Esophagus muscularis mucosa (tissue), 4 donors: Measurements from ENCODE around the gene TP73. TPM values are rescaled to one million over a fixed set of nuclear protein-coding genes. Genes with fewer than 3 reads are reported as not detected.

ENCODE experiments used
- DNase-seq: peaks from one replicate; pipeline ENCODE4 v3.0.0-alpha.2; 2017; ENCODE audit errors: extremely low spot score
- H3K27ac ChIP-seq, 4 donors: fragments of 200-600 bp; sonication (generic); replicated peaks in 1 of 4; 1 replicate in 3 of 4; 2 replicates in 1 of 4; pipeline ENCODE4 v1.5.1; 2016 to 2019; ENCODE audit warnings: mild to moderate bottlenecking in 1 of 4
- H3K27me3 ChIP-seq, 4 donors: fragments of 200-600 bp; sonication (generic); one replicate each; pipeline versions ENCODE4 v1.5.1 to v1.6.0; 2016 to 2019
- H3K36me3 ChIP-seq, 4 donors: fragments of 200-600 bp; sonication (generic); one replicate each; pipeline ENCODE4 v1.5.1; 2016 to 2019
- H3K4me1 ChIP-seq, 4 donors: fragments of 200-600 bp; sonication (generic); one replicate each; pipeline ENCODE4 v1.5.1; 2016 to 2019
- H3K4me3 ChIP-seq, 4 donors: fragments of 200-600 bp; sonication (generic); 1 replicate in 2 of 4; 2 replicates in 2 of 4; pipeline ENCODE4 v1.5.1; 2016 to 2019; ENCODE audit warnings: mild to moderate bottlenecking in 4 of 4, moderate library complexity in 1 of 4
- H3K9me3 ChIP-seq, 4 donors: fragments of 200-600 bp; sonication (generic); 1 replicate in 3 of 4; 2 replicates in 1 of 4; pipeline ENCODE4 v1.5.1; 2016 to 2019
- CTCF ChIP-seq, 3 experiments: fragments of 200-600 bp in 2 of 3; fragments of 450-650 bp in 1 of 3; sonication (generic) in 2 of 3; IDR thresholded peaks; one replicate each; pipeline ENCODE4 v1.5.1; 2017 to 2019; ENCODE audit warnings: antibody characterized with exemption in 3 of 3, mild to moderate bottlenecking in 2 of 3, moderate library complexity in 1 of 3
- EP300 ChIP-seq: sonication (generic); formaldehyde crosslinking; IDR thresholded peaks from one replicate; pipeline ENCODE4 v1.6.1; 2017; ENCODE audit warnings: antibody characterized with exemption
- POLR2A ChIP-seq: fragments of 450-650 bp; IDR thresholded peaks from one replicate; pipeline ENCODE4 v1.6.1; 2017; ENCODE audit warnings: antibody characterized with exemption, moderate library complexity, mild to moderate bottlenecking, low read depth
- POLR2AphosphoS5 ChIP-seq, 2 donors: sonication (generic); formaldehyde crosslinking; IDR thresholded peaks; one replicate each; pipeline ENCODE4 v1.6.1; 2017; ENCODE audit warnings: antibody characterized with exemption in 2 of 2
- WGBS: methylation state at CpG from one replicate; pipeline ENCODE4 v1.1.5; 2018; 5-methylcytosine and 5-hydroxymethylcytosine counted together
- intact Hi-C: fragments of 100-400 bp; cut with DNase I; formaldehyde crosslinking; loops from one replicate; pipeline ENCODE4 v1.15.1; 2023
- total RNA-seq, 4 donors: library from RNA; depleted of rRNA; stranded (reverse); fragments of >200 nt; gene quantifications; one replicate each; pipeline versions ENCODE4 v1.1.0 to v1.2.1, GENCODE V29; 2016

Gene TP73
- total RNA-seq, 4 donors from 2014 or later: not detected

- no peaks in the 10 kb centered on the region for H3K27me3 ChIP-seq
- H3K27ac ChIP-seq: no peak overlapping the region
Observed at GRCh38 chr1:3742439-3743298, 90.4 kb downstream of the TP73 start.

GRCh38 chr1:3743421-3743820 lies 91.1 kb downstream of the TP73 start:
- H3K27me3 ChIP-seq: no peaks in the 10 kb centered on the region
- no peak overlapping the region for H3K4me3 ChIP-seq
- intact Hi-C loops: no loop called here
- H3K4me1 ChIP-seq: peaks cover 20 to 51% (median 35%) of the 10 kb centered on the region in 4 donors
- no peaks in the 10 kb centered on the region for H3K9me3 ChIP-seq
- WGBS: 74% methylated on average over 4 of the region's 4 CpGs
- peaks cover 9 to 65% (median 48%) of the 10 kb centered on the region in 4 donors for H3K36me3 ChIP-seq
- H3K27ac ChIP-seq: no peak overlapping the region
- TF ChIP-seq EP300: no peak
- no peak for DNase-seq

More at GRCh38 chr1:3742439-3743298, 90.4 kb downstream of the TP73 start:
- WGBS: 77% methylated on average over 24 of the region's 24 CpGs
- intact Hi-C loops: no loop called here
- Histone ChIP-seq H3K4me1 (peaks cover 17 to 47% (median 30%) of the 10 kb centered on the region in 4 donors), H3K4me3 (no peak overlapping the region), H3K36me3 (peaks cover 15 to 73% (median 56%) of the 10 kb centered on the region in 4 donors), H3K9me3 (no peaks in the 10 kb centered on the region)
- no peak for DNase-seq
- no peak for TF ChIP-seq POLR2A
- no peak for TF ChIP-seq POLR2AphosphoS5 (IDR thresholded peaks at IDR 0.05)
- no peak for TF ChIP-seq EP300
- no peak for TF ChIP-seq CTCF (IDR thresholded peaks at IDR 0.05)

GRCh38 chr1:3743826-3744225 lies 91.5 kb downstream of the TP73 start:
- peaks cover 9 to 61% (median 44%) of the 10 kb centered on the region in 4 donors for H3K36me3 ChIP-seq
- H3K27me3 ChIP-seq: no peaks in the 10 kb centered on the region
- H3K27ac ChIP-seq: no peak overlapping the region
- TF ChIP-seq CTCF (IDR thresholded peaks at IDR 0.05): no peak
- no peak for TF ChIP-seq POLR2AphosphoS5 (IDR thresholded peaks at IDR 0.05)
- no peak for TF ChIP-seq EP300
- no peak for TF ChIP-seq POLR2A
- peaks cover 20 to 51% (median 35%) of the 10 kb centered on the region in 4 donors for H3K4me1 ChIP-seq
- no peak for DNase-seq
- no peaks in the 10 kb centered on the region for H3K9me3 ChIP-seq
- 94% methylated on average over 12 of the region's 12 CpGs for WGBS
- intact Hi-C loops: no loop called here
- H3K4me3 ChIP-seq: no peak overlapping the region

- Histone ChIP-seq H3K4me3 (no peak overlapping the region), H3K27me3 (no peaks in the 10 kb centered on the region), H3K27ac (no peak overlapping the region), H3K36me3 (peaks cover 9 to 53% (median 36%) of the 10 kb centered on the region in 4 donors), H3K4me1 (peaks cover 20 to 51% (median 35%) of the 10 kb centered on the region in 4 donors), H3K9me3 (no peaks in the 10 kb centered on the region)
- TF ChIP-seq EP300 (no peak), POLR2A (no peak), CTCF (IDR thresholded peaks at IDR 0.05) (no peak)
- DNase-seq: no peak
- 95% methylated on average over 6 of the region's 10 CpGs for WGBS
- intact Hi-C loops: no loop called here
Observed at GRCh38 chr1:3744646-3745045, 92.3 kb downstream of the TP73 start.

- intact Hi-C loops: no loop called here
- peaks cover 20 to 51% (median 35%) of the 10 kb centered on the region in 4 donors for H3K4me1 ChIP-seq
- H3K9me3 ChIP-seq: no peaks in the 10 kb centered on the region
- no peaks in the 10 kb centered on the region for H3K27me3 ChIP-seq
- TF ChIP-seq POLR2AphosphoS5 (IDR thresholded peaks at IDR 0.05) (no peak), POLR2A (no peak)
- H3K36me3 ChIP-seq: peaks cover 9 to 49% (median 32%) of the 10 kb centered on the region in 4 donors
- H3K27ac ChIP-seq: no peak overlapping the region
- 91% methylated on average over 12 of the region's 12 CpGs for WGBS
- DNase-seq: no peak
- no peak overlapping the region for H3K4me3 ChIP-seq
Observed at GRCh38 chr1:3745071-3745470, 92.8 kb downstream of the TP73 start.
